Renal cortical epithelial cell (primary cell): ENCODE data around the gene PRELID3B. TPM values are rescaled to one million over a fixed set of nuclear protein-coding genes. Genes with fewer than 3 reads are reported as not detected.
"Not testable (repeated sequence)": the region's sequence is repeated elsewhere in the genome, so short reads cannot be mapped to it uniquely, and the experiment has no call there.

Experiments
- DNase-seq: peaks from one replicate; pipeline ENCODE4 v3.0.0-alpha.2; 2011; ENCODE audit warnings: low read depth
- total RNA-seq: library from RNA; depleted of rRNA; stranded (reverse); fragments of >200 nt; gene quantifications from 2 replicates; pipeline ENCODE4 v1.2.3, GENCODE V29; 2014

Gene PRELID3B
- total RNA-seq, 1 donor from 2014 or later, result 86.5 TPM

DNA sequence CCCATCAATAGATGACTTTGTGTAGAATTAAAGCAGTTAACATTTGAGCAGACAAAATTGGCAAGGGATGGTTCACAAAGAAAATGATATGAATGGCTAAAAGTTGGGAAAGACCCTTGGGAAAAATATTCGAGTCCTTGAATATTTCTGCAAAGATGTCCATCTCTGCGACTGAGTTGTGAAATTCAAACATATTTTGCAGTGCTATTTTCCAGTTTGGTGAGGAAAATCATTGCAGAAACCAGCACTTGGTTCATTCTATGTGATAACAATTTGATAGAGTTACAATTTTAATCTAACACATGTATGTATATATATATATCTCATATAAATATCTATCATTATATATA, 6.1 kb upstream of the PRELID3B start:
- DNase-seq, result no peak

GRCh38 chr20:59047938-59048680, 5.5 kb upstream of the PRELID3B start:
- DNase-seq, result no peak

DNA sequence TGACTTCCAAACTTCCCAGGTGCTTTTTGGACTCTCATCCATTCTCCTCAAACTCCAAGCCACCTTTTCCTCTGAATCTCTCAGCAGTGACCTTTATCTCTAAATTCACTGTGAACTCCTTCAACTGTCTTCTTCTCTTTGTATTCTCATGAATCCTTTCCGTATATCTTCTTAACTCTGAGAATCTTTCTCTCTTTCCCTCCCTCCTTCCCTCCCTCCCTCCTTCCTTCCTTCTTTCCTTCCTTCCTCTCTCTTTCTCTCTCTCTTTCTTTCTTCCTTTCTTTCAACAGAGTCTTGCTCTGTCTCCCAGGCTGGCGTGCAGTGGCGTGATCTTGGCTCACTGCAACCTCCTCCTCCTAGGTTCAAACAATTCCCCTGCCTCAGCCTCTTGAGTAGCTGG, 4.3 kb upstream of the PRELID3B start:
- DNase-seq, result no peak

DNA sequence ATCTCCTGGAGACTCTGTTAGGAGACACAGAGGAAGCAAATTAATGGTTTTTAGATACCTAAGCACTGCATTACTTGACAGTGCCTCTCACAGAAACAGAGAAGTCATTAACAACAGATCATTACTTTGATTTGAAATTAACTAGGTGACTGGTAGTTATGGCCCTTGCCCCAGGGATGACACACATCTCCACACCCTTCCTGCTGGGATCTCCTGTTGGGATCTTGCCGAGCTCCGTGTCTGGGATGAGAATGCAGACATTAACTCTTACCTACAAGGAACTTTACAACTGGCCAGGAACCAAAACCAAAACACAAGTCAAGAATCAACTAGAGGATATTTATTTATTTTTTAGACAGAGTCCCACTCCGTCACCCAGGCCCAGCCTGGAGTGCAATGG, 2.2 kb upstream of the PRELID3B start:
- no peak for DNase-seq

GRCh38 chr20:59044295-59044694, 1.7 kb upstream of the PRELID3B start:
- no peak for DNase-seq

DNA sequence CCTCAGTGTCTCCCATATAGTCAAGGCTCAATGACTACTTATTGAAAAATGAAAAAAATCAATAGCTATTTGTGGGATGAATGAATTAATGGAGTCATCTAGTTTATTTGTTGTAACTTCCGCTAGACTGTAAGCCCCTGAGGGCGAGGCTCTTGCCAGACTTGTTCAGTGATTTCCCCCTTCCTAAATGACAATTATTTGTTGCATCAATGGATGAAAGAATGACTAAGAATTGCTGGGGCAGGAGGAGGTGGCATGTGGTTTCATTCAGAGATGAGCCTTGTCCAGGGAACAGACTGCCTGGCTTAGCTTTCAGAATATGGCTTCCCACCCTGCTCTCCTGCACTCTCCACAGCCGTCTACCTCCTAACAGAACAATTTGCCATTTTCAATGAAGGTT, 1.1 kb upstream of the PRELID3B start:
- no peak for DNase-seq

DNA sequence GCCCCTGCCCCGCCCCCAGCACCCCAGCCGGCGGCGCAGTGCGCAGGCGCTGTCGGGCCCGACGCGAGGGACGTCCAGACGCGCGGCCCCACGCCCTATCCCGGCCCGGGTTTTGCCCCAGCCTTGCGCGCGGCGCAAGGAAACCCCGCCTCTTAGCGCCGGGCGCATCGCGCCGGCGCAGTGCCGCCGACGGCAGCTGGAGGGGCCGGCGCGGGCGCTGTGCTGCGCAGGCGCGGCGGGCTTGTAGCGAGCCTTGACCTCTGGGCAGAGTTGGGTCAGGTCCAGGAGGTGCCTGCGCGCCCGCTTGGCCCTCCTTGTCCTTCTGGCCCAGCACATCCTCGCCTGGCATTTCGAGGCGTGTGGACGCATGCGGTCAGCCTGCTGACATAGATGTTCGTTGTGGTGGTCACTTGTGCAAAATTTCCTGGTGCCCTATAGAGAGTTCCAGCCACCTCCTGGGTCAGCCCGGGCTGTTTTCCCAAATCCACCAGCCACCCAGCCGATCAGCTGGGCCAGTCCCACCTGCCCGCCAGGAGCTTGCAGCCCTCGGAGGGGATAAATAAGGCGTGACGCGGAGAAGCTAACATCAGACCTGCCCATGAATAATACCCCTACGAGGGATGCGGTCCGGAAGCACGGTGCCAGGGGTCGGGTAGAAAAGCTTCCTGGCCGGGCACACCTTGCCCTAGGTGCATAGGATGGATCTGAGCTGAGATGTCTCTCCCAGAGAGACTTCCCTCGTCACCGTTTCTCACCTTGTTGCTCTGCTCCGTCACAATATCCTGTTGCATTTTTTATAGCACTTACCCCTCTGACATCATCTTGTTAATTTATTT, 428 bp upstream of the PRELID3B start:
- DNase-seq, result peak; percentile 64

GRCh38 chr20:59041487-59041886, 1.1 kb downstream of the PRELID3B start:
- not testable (repeated sequence) for DNase-seq

DNA sequence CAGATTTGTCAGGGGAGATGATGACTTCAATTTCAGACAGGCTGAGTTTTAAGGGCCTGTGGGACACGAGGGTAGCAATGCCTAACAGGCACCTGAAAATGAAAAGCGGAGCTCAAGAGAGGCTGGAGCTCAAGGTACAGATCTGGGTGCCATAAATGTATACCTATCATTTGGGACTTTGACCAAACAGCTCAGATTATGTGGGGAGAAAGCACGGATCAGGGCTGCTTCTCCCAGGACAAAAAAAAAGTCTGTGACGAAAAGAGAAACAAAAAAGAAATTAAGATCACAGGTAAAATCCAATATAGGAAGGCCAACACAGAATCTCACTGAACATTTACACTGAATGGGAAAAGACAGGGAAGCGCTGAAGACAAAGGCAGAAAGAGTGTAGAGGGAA, 1.9 kb downstream of the PRELID3B start:
- no peak for DNase-seq

DNA sequence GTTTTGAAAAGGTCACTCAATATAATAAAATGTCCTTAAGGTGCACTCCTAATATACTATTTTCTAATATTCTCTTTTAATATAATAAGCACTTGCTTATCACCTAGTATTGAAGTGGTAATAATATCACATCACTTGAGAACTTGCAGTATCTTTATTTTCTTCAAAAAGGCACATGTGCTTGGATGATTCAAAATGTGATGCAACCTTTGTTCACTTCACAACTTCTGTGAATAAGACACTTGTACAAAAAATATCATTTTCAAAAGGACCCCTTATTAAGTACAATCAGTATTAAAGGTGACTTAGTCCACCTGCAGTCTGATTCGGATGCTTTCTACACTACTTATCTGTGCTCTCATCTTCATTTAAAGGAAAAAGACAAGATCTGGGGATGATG, 3.4 kb downstream of the PRELID3B start:
- no peak for DNase-seq

GRCh38 chr20:59037386-59037785, 5.2 kb downstream of the PRELID3B start:
- no peak for DNase-seq

DNA sequence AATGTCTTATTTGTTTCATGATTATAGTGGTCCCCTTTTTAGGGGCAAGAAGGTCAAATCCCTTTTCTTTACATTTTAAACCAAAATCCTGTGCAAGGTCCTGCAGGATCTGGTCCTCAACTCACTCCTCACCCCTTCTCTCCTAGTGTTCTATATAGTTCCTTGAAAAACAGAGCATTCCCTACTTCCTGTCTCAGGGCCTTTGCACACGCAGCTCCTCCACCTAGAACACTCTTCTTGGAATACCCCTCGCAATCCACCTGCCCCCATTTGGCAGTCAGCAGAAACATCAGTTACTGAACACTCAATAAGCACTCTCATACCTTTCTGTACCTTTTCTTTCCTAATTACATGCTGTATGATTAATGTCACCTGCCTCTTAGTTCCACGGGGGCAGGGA, 7.2 kb downstream of the PRELID3B start:
- no peak for DNase-seq

DNA sequence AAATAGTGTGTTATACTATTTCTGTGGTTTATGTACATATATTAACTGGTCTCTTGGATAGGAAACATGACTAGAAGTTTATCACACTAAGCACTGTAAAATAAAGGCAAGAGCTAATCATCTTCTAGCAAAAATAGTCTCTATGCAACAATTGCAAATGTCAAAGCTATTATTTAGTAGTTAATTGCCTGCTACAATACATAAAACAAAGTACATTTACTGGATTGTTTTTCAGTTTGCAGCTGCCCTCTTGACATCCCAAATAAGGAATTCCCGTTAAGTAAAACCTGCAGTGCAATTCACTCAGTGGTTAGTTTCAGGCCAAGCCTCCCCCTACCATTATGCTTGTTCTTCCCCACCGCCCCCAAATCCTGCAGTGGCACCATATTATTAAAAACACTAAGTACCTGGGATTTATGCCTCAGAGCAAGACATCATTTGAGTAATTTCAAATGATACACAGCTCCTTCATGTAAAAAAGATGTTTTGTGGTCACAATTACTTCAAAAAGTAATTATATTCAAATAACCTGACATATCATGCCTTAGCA, 8.9 kb downstream of the PRELID3B start:
- no peak for DNase-seq

GRCh38 chr20:59033093-59033492, 9.5 kb downstream of the PRELID3B start:
- no peak for DNase-seq

GRCh38 chr20:59032713-59033059, 9.9 kb downstream of the PRELID3B start:
- DNase-seq, result no peak

- DNase-seq, result peak; percentile 77
Observed at GRCh38 chr20:59032023-59032712, 10.4 kb downstream of the PRELID3B start, which contains the start of gene ATP5F1E. Gene ATP5F1E, minus strand, starts transcription at chr20:59032335. Its CDS starts 84 bp downstream, at chr20:59032251.

DNA sequence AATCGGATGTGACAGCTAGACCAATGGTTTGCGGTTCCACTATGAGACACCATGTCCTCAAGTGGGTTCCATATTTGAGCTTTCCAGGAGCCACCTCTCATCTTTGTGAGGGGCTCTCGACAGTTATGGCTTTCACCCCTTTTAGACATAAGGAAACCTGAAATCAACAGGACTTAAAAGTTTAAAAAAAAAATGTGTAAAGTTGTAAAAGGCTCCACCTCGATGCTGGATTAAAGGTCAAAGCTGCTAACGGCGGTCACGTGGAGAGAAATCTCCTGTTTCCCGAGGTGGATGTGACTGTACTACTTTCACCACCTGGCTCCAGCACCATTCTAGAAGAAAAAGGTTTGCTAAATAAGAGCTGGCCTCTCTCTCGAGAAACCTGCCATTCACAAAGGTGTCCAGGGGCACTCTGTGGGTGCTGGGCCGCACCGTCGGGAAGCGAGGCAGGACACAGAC, 11.0 kb downstream of the PRELID3B start:
- no peak for DNase-seq

DNA sequence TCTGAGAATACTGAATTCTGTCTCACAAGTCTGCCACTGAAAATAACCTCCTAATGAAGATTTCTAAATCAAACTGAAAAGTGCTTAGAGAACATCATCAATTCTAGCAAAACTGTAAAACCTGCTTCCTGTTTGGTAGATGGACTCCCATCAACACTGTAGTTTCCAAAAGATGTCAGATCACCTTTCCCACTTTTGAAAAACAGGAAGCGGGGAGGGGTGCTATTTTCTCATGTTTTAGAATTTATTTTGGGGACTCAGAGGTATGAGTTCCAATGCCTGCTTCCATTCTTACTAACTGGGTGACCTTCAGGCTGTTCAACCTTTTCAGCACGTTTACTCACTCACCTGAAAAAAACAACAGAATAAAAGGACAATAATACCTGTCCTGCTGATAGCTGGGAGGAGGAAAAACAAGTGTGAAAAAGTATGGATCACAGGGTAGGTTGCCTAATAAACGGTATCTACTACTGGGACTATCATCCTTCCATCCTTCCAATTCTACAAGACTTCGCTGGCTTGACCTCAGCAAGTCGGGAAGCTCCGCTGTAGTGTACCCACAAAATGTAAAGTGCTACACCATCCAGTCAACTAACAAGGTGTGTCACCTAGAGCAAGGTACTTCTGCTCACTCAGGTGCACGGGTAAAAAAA, 11.5 kb downstream of the PRELID3B start:
- no peak for DNase-seq

DNA sequence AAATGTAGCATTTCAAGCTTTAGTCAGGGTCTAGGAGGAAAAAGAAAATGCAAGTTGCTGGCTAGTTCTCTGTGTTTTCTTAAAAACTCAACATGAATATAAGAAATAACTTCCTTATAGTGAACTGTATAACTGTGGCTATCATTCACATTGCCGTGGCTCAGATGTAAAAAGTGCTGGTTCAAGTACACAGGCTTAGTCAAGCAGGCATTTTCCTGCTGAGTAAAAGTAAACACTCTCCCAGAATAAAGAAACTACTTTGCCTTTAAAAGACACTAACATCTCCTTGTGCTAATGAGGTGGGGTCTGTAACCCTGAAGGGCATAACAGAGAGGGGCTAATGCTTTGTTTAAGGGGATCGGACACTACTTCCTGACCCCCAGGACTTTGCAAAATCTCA, 13.8 kb downstream of the PRELID3B start:
- peak; percentile 37 for DNase-seq

DNA sequence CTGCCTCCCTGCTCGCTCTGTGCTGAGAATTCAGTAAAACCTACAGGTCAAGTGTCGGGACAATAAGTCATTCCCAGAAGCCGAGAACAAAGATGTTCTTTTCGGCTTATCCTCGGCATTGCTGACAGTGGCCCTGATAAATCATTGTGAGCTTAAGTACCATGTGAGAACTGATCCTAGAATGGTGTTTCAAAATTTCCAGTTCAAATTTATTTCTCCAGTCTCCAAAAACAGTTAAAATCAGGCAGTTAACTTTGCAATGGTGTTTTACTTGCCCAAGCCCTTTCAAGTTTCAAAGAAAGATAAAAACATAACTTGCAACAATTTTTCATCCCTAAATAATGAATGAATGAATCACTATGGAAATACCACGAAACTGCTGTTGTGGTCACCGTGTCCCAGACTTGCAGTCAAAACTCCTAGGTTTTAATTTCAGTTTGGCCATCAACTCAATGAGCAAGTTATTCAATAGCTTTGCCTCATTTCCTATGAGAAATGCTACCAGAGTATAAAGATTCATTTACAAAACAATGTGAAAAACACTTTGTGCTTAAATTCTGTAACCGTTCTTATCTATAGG, 14.8 kb downstream of the PRELID3B start:
- peak; percentile 38 for DNase-seq
